IMR-90 (cell line): Measurements from ENCODE around the gene ZNF358. TPM values are rescaled to one million over a fixed set of nuclear protein-coding genes. Genes with fewer than 3 reads are reported as not detected.

Experiments
- ATAC-seq: fragments of 200-7000 bp; cut with Tn5 transposase; 2 replicates; pipeline ENCODE4 v1.9.1; 2020; ENCODE audit warnings: low read depth, mild to moderate bottlenecking, moderate library complexity
- BruUV-seq: library from RNA; stranded (reverse); fragments of 400-500 nt; replicated peaks from 2 replicates; lab custom pipeline; 2021; lab: Mats Ljungman, UMichigan
- CTCF ChIA-PET: fragments of 300-600 bp; formaldehyde crosslinking; extraction: SDS; loops from one replicate; lab custom pipeline; 2021; ENCODE audit warnings: antibody characterized with exemption; lab: Yijun Ruan, JAX
- POLR2A ChIA-PET: fragments of 300-600 bp; sonication (Branson Sonifier 250); formaldehyde crosslinking; loops from one replicate; lab custom pipeline; 2022; ENCODE audit warnings: antibody characterized with exemption; ENCODE audit not compliant: unreplicated experiment; lab: Charles Lee
- DNase-seq: peaks from one replicate; pipeline ENCODE4 v3.0.0; 2013
- H2AFZ ChIP-seq: replicated peaks from 2 replicates; pipeline ENCODE3; 2013; ENCODE audit warnings: low read length, mild to moderate bottlenecking; ENCODE audit not compliant: poor library complexity
- H2AK5ac ChIP-seq: 2 replicates; pipeline ENCODE4 v1.6.1; 2013; ENCODE audit warnings: low read depth, low read length, inconsistent platforms
- H2AK9ac ChIP-seq: replicated peaks from 2 replicates; pipeline ENCODE3; 2013; ENCODE audit warnings: mild to moderate bottlenecking, low read depth, low read length, moderate library complexity; ENCODE audit not compliant: poor library complexity
- H2BK120ac ChIP-seq: 2 replicates; pipeline ENCODE4 v1.6.1; 2013; ENCODE audit warnings: low read depth, low read length, inconsistent platforms
- H2BK15ac ChIP-seq: 3 replicates; pipeline ENCODE4 v1.6.1; 2013; ENCODE audit warnings: low read depth, low read length, inconsistent platforms
- H2BK20ac ChIP-seq: 2 replicates; pipeline ENCODE4 v1.6.1; 2013; ENCODE audit warnings: low read depth, mild to moderate bottlenecking, inconsistent platforms, low read length, moderate library complexity
- H2BK5ac ChIP-seq: 2 replicates; pipeline ENCODE4 v1.6.1; 2013; ENCODE audit warnings: mild to moderate bottlenecking, low read depth, low read length, inconsistent platforms; ENCODE audit not compliant: poor library complexity, severe bottlenecking
- H3K14ac ChIP-seq: replicated peaks from 2 replicates; pipeline ENCODE4 v1.6.1; 2013; ENCODE audit warnings: low read depth, low read length, inconsistent platforms
- H3K18ac ChIP-seq: 2 replicates; pipeline ENCODE4 v1.6.1; 2013; ENCODE audit warnings: low read depth, low read length, control low read depth
- H3K23ac ChIP-seq: 2 replicates; pipeline ENCODE4 v1.6.1; 2013; ENCODE audit warnings: low read depth, low read length, inconsistent platforms
- H3K27ac ChIP-seq: 2 replicates; pipeline ENCODE4 v1.5.1; 2013; ENCODE audit warnings: mild to moderate bottlenecking, control low read depth, low read length; ENCODE audit not compliant: insufficient read depth
- H3K27me3 ChIP-seq: 2 replicates; pipeline ENCODE4 v1.6.1; 2013; ENCODE audit warnings: low read length; ENCODE audit not compliant: control insufficient read depth, insufficient read depth
- H3K36me3 ChIP-seq: 2 replicates; pipeline ENCODE4 v1.6.1; 2013; ENCODE audit warnings: low read length, mixed read lengths; ENCODE audit not compliant: control insufficient read depth, insufficient read depth
- H3K4ac ChIP-seq: 2 replicates; pipeline ENCODE4 v1.6.1; 2013; ENCODE audit warnings: low read depth, low read length, inconsistent platforms
- H3K4me1 ChIP-seq: 2 replicates; pipeline ENCODE4 v1.6.1; 2013; ENCODE audit warnings: low read length, mixed read lengths; ENCODE audit not compliant: control insufficient read depth, insufficient read depth
- H3K4me2 ChIP-seq: 2 replicates; pipeline ENCODE4 v1.6.1; 2013; ENCODE audit warnings: low read depth, mild to moderate bottlenecking, control low read depth, low read length, moderate library complexity
- H3K4me3 ChIP-seq: 2 replicates; pipeline ENCODE4 v1.5.1; 2013; ENCODE audit warnings: low read depth, mild to moderate bottlenecking, control low read depth, low read length, moderate library complexity; ENCODE audit not compliant: insufficient read depth
- H3K56ac ChIP-seq: 2 replicates; pipeline ENCODE4 v1.6.1; 2013; ENCODE audit warnings: low read length, inconsistent platforms; ENCODE audit not compliant: insufficient read depth; ENCODE audit errors: extremely low read depth
- H3K79me1 ChIP-seq, 2 experiments: 2 replicates each; pipeline ENCODE4 v1.6.1; 2013; ENCODE audit warnings: low read length in 2 of 2, inconsistent platforms in 1 of 2, low read depth in 1 of 2
- H3K9ac ChIP-seq: 2 replicates; pipeline ENCODE4 v1.6.1; 2013; ENCODE audit warnings: low read depth, low read length, control low read depth
- H3K9me1 ChIP-seq: 2 replicates; pipeline ENCODE4 v1.6.1; 2013; ENCODE audit warnings: low read length, inconsistent platforms; ENCODE audit not compliant: insufficient read depth
- H3K9me3 ChIP-seq: 2 replicates; pipeline ENCODE4 v1.6.1; 2013; ENCODE audit warnings: low read length; ENCODE audit not compliant: control insufficient read depth, insufficient read depth
- H4K20me1 ChIP-seq: 2 replicates; pipeline ENCODE4 v1.6.1; 2013; ENCODE audit warnings: low read length, inconsistent platforms; ENCODE audit not compliant: insufficient read depth
- H4K5ac ChIP-seq: 2 replicates; pipeline ENCODE4 v1.6.1; 2013; ENCODE audit warnings: mild to moderate bottlenecking, low read depth, low read length, control low read depth
- H4K8ac ChIP-seq, 2 experiments: 2 replicates each; pipeline ENCODE4 v1.6.1; 2013; ENCODE audit warnings: low read depth in 2 of 2, low read length in 2 of 2, control low read depth in 1 of 2, inconsistent platforms in 1 of 2
- H4K91ac ChIP-seq: 2 replicates; pipeline ENCODE4 v1.6.1; 2013; ENCODE audit warnings: low read depth, low read length, inconsistent platforms; ENCODE audit not compliant: insufficient read depth
- CEBPB ChIP-seq: IDR thresholded peaks from 2 replicates; pipeline ENCODE4 v1.6.1; 2012; ENCODE audit warnings: low read depth, low read length, improper control_type of control experiment
- CHD1 ChIP-seq: IDR thresholded peaks from 2 replicates; pipeline ENCODE4 v1.6.1; 2012; ENCODE audit warnings: low read depth, low read length, improper control_type of control experiment
- FOS ChIP-seq: fragments of 150-350 bp; IDR thresholded peaks from 2 replicates; pipeline ENCODE4 v1.6.1; 2016; ENCODE audit warnings: low read depth, low read length
- MAFK ChIP-seq: IDR thresholded peaks from 2 replicates; pipeline ENCODE4 v1.6.1; 2012; ENCODE audit warnings: low read depth, low read length, improper control_type of control experiment
- MAZ ChIP-seq: IDR thresholded peaks from 2 replicates; pipeline ENCODE4 v1.6.1; 2012; ENCODE audit warnings: low read depth, mild to moderate bottlenecking, low read length, improper control_type of control experiment, moderate library complexity, borderline replicate concordance
- NFE2L2 ChIP-seq: fragments of 150-350 bp; IDR thresholded peaks from 2 replicates; pipeline ENCODE4 v1.6.1; 2016; ENCODE audit warnings: low read depth, mild to moderate bottlenecking, low read length
- RAD21 ChIP-seq: IDR thresholded peaks from 2 replicates; pipeline ENCODE4 v1.6.1; 2012; ENCODE audit warnings: low read length, improper control_type of control experiment
- RFX5 ChIP-seq: IDR thresholded peaks from 2 replicates; pipeline ENCODE4 v1.8.0; 2012; ENCODE audit warnings: low read depth, mild to moderate bottlenecking, low read length, moderate library complexity
- USF2 ChIP-seq: fragments of 150-350 bp; IDR thresholded peaks from 2 replicates; pipeline ENCODE4 v1.6.1; 2017; ENCODE audit warnings: mild to moderate bottlenecking, antibody characterized with exemption, low read length, low read depth
- WGBS, 2 experiments: methylation state at CpG; one replicate each; pipeline versions ENCODE4 v1.1.5 to v1.1.7; 2013; ENCODE audit warnings: missing lambda C conversion rate in 2 of 2; ENCODE audit not compliant: insufficient read length in 1 of 2; ENCODE audit errors: extremely low coverage in 2 of 2; 5-methylcytosine and 5-hydroxymethylcytosine counted together
- dilution Hi-C: fragments of 300-500 bp; cut with HindIII; formaldehyde crosslinking; loops from one replicate; pipeline ENCODE4 v1.14.3; 2018; ENCODE audit warnings: low sequenced_read_pairs; ENCODE audit not compliant: unreplicated experiment
- in situ Hi-C: fragments of 300-500 bp; cut with MboI; formaldehyde crosslinking; loops from 3 replicates; pipeline ENCODE4 v1.14.3; 2019; ENCODE audit warnings: low sequenced_read_pairs, inconsistent platforms, mixed read lengths
- intact Hi-C: fragments of 100-400 bp; cut with micrococcal nuclease; formaldehyde crosslinking; loops from 2 replicates; pipeline ENCODE4 v1.10.0; 2022
- polyA plus RNA-seq, 3 experiments: library from polyadenylated mRNA; depleted of rRNA; stranded (reverse); fragments of >200 nt; gene quantifications; 2 replicates each; pipeline ENCODE4 v1.2.3, GENCODE V29; 2012; ENCODE audit warnings: low replicate concordance in 1 of 3
- total RNA-seq: library from RNA; depleted of rRNA; stranded (reverse); fragments of >200 nt; gene quantifications from 2 replicates; pipeline ENCODE4 v1.2.3, GENCODE V29; 2012

Gene ZNF358
- total and polyA plus RNA-seq, 2 of the 4 experiments (the other 2 are of a cell fraction), result 5.4 to 30.7 TPM

- Histone ChIP-seq H3K9ac (no peak overlapping the region), H4K5ac (no peak overlapping the region), H2AK9ac (peak overlapping the region; percentile 84), H3K79me1 (no peaks in the 10 kb centered on the region), H3K9me1 (no peaks in the 10 kb centered on the region), H3K14ac (no peak overlapping the region), H3K4ac (no peak overlapping the region), H3K23ac (no peak overlapping the region), H4K8ac (no peak overlapping the region), H3K9me3 (no peaks in the 10 kb centered on the region), H3K36me3 (peaks cover 15% of the 10 kb centered on the region), H3K4me2 (no peak overlapping the region), H3K56ac (no peak overlapping the region), H2BK120ac (no peak overlapping the region), H3K27ac (no peak overlapping the region), H2BK5ac (no peak overlapping the region), H2AFZ (no peak overlapping the region), H3K27me3 (no peaks in the 10 kb centered on the region), H3K4me3 (no peak overlapping the region), H3K4me1 (peaks cover 2% of the 10 kb centered on the region; the same call in 1 of the 2 replicates), H2BK15ac (no peak overlapping the region), H3K18ac (no peak overlapping the region), H4K91ac (no peak overlapping the region), H2BK20ac (no peak overlapping the region), H4K20me1 (no peaks in the 10 kb centered on the region), H2AK5ac (no peak overlapping the region)
- in situ Hi-C loops, result no loop called here
- DNase-seq (no peak), ATAC-seq (no peak)
- ChIA-PET POLR2A (no interaction called here), CTCF (no interaction called here)
- dilution Hi-C loops, result no loop called here
- TF ChIP-seq MAZ, result no peak
- TF ChIP-seq CEBPB, result no peak
- TF ChIP-seq USF2, result no peak
- no peak for TF ChIP-seq CHD1
- TF ChIP-seq FOS, result no peak
- TF ChIP-seq RAD21, result no peak
- TF ChIP-seq NFE2L2, result no peak
- TF ChIP-seq MAFK, result no peak
- no peak for TF ChIP-seq RFX5
- intact Hi-C loops, result no loop called here
- no TSS peak for BruUV-seq
- 73% methylated on average over 5 of the region's 6 CpGs; no CpG with 5 or more reads in 1 of the 2 experiments for WGBS, 2 experiments
Measured at GRCh38 chr19:7475665-7476064, 40.2 kb upstream of the ZNF358 start.
